ENCODE measurements around the gene ARSB.
"Not testable (repeated sequence)": the region's sequence is repeated elsewhere in the genome, so short reads cannot be mapped to it uniquely, and the experiment has no call there.

ARSB gene

GRCh38 chr5:78895616-78896015, 89.5 kb downstream of the ARSB start:
- DNase-seq = no peak

- DNase-seq = no peak
Observed at GRCh38 chr5:78893940-78894677, 91.0 kb downstream of the ARSB start.

GRCh38 chr5:78890667-78891379, 94.3 kb downstream of the ARSB start:
- DNase-seq = no peak

- DNase-seq = no peak
Observed at GRCh38 chr5:78889369-78890140, 95.6 kb downstream of the ARSB start.

- DNase-seq = no peak
Observed at GRCh38 chr5:78888580-78889368, 96.3 kb downstream of the ARSB start.

- no peak for DNase-seq
Observed at GRCh38 chr5:78887384-78888118, 97.6 kb downstream of the ARSB start.

- DNase-seq = no peak
Observed at GRCh38 chr5:78886341-78887230, 98.5 kb downstream of the ARSB start.

- DNase-seq = no peak
Observed at GRCh38 chr5:78881884-78882283, 103.2 kb downstream of the ARSB start.

GRCh38 chr5:78879516-78879915, 105.6 kb downstream of the ARSB start:
- DNase-seq = no peak

GRCh38 chr5:78866076-78866475, 119.0 kb downstream of the ARSB start:
- DNase-seq = not testable (repeated sequence)

- DNase-seq = no peak
Observed at GRCh38 chr5:78858364-78858763, 126.7 kb downstream of the ARSB start.

GRCh38 chr5:78855026-78855425, 130.1 kb downstream of the ARSB start:
- no peak for DNase-seq

GRCh38 chr5:78851891-78852290, 133.2 kb downstream of the ARSB start:
- DNase-seq = not testable (repeated sequence)

GRCh38 chr5:78845470-78845869, 139.6 kb downstream of the ARSB start:
- DNase-seq = no peak

GRCh38 chr5:78843436-78843835, 141.7 kb downstream of the ARSB start:
- no peak for DNase-seq

- DNase-seq = no peak
Observed at GRCh38 chr5:78841767-78842166, 143.3 kb downstream of the ARSB start.

GRCh38 chr5:78838753-78839152, 146.4 kb downstream of the ARSB start:
- DNase-seq = no peak

- no peak for DNase-seq
Observed at GRCh38 chr5:78837836-78838235, 147.3 kb downstream of the ARSB start.

GRCh38 chr5:78835176-78835575, 149.9 kb downstream of the ARSB start:
- DNase-seq = no peak

GRCh38 chr5:78833284-78833683, 151.8 kb downstream of the ARSB start:
- DNase-seq = no peak

- no peak for DNase-seq
Observed at GRCh38 chr5:78830528-78831046, 154.5 kb downstream of the ARSB start.

Measured in NCI-H2171 treated with DMSO at 0.1 percent for 48 hours (cell line).